ELR (cell line): ENCODE data around the gene CSK.

Source experiments
- DNase-seq: peaks from one replicate; pipeline ENCODE4 v3.0.0-alpha.2; 2015; ENCODE audit warnings: low read depth

The CSK gene

DNA sequence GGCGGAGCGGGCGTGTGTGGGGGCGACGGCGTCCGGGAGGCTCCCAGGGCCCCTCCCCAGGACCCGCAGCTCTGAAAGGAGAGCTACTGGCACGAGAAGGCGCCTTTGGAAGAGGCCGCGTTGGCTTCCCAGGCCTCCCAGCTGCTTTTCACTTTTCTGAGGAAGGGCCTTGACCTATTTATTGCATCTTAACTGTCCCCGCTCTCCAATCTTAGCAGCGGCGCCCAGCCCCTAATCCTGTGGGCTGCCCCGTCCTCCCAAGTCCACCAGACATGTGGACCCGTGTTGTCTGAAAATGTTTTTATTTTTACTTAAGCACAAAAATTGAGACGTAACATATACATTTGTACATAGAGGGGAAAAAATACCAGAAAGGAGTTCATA is 61.6 kb downstream of the CSK start:
- DNase-seq, result no peak

DNA sequence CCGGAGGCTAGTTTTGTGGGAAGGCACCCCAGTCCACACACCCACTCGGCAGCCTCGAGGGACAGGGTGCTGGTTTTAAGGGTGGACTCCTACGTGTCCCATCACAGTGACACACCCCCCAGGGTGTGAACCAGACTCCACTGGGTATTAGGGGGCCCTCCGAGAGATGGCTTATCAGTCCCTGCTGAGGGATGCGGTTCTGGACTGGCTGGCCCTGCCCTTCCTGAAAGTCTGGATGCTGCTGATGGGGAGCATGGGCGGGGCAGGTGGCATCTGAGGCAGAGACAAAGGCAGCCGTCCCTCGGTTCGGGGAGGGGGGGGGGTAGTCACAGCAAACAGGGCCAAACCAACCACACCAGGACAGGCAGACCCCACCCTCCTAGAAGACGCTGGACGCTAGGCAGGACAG is 62.0 kb downstream of the CSK start:
- DNase-seq, result no peak

DNA sequence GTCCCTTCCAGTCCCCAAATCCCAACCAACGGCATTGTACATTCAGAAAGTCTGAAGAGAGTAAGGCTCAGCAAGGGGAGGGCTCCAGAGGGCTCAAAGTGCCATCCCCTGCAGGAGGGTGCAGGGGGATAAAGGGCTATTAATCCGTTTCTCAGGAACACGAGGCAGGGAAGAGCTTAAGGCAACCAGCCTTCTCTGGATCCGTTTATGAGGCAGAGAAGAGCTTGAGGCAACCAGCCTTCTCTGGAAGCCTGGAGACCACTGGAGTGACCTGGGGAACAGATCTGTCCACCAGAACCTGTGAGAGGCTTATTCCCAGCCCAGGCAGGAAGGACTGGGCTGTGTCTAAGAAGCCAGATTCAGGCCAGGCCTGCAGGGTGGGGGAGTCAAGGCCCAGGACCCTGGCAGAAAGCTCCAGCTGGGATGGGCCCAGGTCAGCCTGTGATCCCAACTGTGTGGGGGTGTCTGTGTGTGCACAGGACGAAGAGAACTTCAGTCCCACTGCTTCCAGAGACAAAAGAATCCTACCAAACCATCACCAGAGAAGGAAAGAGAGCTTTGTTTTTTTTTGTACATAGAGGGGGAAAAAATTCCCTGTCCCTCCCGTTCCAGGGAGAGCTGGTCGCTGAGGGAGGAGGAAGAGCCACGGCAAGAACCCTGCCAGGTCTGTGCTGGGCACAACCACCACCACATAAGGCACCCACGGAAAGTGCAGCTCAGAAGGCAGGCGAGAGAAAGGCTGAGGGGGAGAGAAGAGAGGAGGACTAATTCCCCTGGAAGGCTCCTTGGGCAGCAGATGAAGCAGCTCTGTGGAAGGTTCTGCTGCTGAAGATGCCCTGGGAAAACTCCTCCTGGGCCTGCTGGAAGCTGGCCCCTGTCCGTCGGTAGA is 62.7 kb downstream of the CSK start:
- no peak for DNase-seq

DNA sequence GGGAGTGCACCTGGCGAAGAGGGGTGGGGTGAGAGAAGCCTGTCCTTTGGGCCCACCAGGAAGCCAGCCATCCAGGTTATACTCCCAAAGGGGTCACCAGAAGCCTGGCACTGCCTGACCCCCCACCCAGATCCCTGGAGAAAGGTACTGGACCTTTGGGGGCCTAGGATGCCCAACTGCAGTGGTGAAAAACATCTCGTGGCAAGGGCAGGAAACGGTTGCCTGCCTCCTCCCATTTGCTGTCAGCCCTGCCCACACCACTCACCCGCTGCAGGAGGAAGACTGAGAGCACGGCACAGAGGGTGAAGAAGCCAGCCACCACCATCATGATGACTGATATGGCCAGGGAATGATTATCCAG is 63.3 kb downstream of the CSK start:
- DNase-seq, result no peak

DNA sequence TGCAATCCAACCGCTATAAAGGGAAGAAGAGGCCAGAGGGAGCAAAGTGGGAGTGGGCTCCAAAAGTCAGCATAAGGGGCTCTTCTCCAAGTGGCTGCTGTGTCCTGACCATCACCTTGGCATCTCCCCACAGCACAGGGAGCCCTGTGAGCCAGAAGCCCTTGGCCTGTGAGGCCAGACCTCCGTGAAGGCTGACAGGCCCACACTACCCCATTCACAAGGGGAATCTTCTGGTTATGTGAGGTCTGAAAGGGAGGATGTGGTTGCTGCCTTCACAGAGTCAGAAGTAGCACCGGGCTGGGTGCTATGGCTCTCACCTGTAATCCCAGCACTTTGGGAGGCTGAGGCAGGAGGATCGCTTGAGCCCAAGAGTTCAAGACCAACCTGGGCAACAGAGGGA is 63.7 kb downstream of the CSK start:
- DNase-seq, result no peak

DNA sequence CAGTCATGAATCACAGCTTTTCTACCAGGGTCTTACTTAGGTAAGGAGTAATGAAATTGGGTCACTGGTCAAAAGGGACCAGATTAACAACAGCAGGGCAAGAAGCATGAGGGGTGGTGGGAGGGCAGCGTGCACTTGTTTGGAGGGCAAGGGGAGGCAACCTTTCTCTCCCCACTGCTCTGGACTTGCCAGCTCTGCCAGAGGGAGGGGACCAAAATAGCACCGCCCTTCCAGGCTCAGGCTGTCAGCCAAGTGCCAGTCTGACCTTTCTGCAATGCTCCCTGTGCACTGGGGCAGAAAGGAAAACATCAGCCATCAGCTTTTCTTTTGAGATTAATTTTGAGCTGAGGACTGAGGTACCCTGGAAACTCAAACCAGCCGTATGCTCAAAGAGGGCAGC is 65.6 kb downstream of the CSK start:
- DNase-seq, result no peak

DNA sequence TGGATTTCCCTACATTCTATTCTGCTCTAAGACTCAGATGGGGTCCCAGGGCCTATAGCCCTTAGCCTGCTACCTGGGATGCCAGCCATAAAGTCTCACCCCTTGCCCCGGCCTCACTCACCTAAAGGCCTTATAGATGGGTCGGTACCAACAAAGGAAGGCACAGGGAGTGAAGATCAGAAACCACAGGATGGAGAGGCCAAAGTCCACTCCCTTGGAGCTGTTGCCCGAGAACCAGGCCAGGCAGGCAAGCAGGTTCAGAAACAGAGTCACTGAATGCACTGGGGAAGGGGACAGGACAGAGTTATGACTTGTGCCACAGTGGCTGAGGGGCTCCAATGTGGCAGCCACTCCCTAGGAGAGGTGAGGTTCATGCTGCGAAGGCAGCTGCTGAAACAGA is 68.5 kb downstream of the CSK start:
- DNase-seq, result no peak

DNA sequence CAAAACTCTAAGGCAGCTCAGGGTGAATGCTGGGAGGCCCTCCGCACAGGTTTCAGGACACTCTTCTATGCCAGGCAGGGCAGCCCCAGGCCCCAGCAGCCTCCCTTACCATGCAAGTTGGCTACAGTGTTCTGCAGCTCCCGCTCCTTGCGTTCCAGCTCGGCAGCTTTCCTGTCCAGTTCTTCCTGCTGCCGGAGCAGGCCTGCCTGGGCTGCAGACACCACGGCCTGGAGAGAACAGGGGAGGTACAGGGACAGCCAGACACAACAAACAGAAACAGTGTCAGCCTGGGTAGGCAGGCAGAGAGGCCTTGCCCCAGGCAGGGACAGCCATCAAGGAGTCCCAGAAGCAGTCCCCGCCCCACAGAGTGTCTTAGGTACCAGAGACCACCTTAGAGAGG is 70.1 kb downstream of the CSK start:
- no peak for DNase-seq
